GM18526 (cell line): ENCODE data around the gene ETFB.
A peak's percentile ranks its signal among the peaks of the same experiment; 100 is the strongest.

Source experiments
- POLR2A ChIP-seq: IDR thresholded peaks from 3 replicates; pipeline ENCODE4 v1.6.1; 2011; ENCODE audit not compliant: insufficient read length; ENCODE audit errors: extremely low read depth

Gene ETFB

GRCh38 chr19:51382004-51382403, 15.8 kb upstream of the ETFB start:
- TF ChIP-seq POLR2A, result no peak

- no peak for TF ChIP-seq POLR2A
These were observed 14.2 kb upstream of the ETFB start for GRCh38 chr19:51380379-51380778.

- TF ChIP-seq POLR2A, result no peak
These were observed 11.2 kb upstream of the ETFB start for GRCh38 chr19:51377422-51377821.

GRCh38 chr19:51375504-51376221, 9.5 kb upstream of the ETFB start:
- TF ChIP-seq POLR2A, result no peak

GRCh38 chr19:51372649-51373504, 6.7 kb upstream of the ETFB start, which contains the start of gene NKG7:
NKG7 (minus strand) TSS chr19:51372654; CDS start chr19:51372535, 119 bp downstream.
- no peak for TF ChIP-seq POLR2A

- no peak for TF ChIP-seq POLR2A
These were observed 5.9 kb upstream of the ETFB start for GRCh38 chr19:51372021-51372648.

GRCh38 chr19:51371186-51371690, 5.0 kb upstream of the ETFB start:
- no peak for TF ChIP-seq POLR2A

GRCh38 chr19:51370230-51370629, 4.0 kb upstream of the ETFB start:
- TF ChIP-seq POLR2A, result no peak

GRCh38 chr19:51368366-51369282, 2.4 kb upstream of the ETFB start, which contains the start of gene CLDND2:
CLDND2 (minus strand) TSS chr19:51369003; CDS start chr19:51368577, 426 bp downstream.
- no peak for TF ChIP-seq POLR2A

- peak; percentile 71 for TF ChIP-seq POLR2A
These were observed 1.6 kb upstream of the ETFB start for GRCh38 chr19:51367565-51368365.

- peak; percentile 21 for TF ChIP-seq POLR2A
These were observed 1.0 kb upstream of the ETFB start for GRCh38 chr19:51367255-51367564.

- peak; percentile 75 for TF ChIP-seq POLR2A
These were observed 434 bp upstream of the ETFB start for GRCh38 chr19:51366389-51367254.

- no peak for TF ChIP-seq POLR2A
These were observed 800 bp downstream of the ETFB start for GRCh38 chr19:51365211-51365964.
